SHP77 (cell line): ENCODE data around the gene MADD.

Source experiments
- DNase-seq, 2 experiments: peaks; one replicate each; lab custom pipeline; 2025; lab: John Stamatoyannopoulos, UW

Gene MADD

GRCh38 chr11:47251751-47252150 is 18.2 kb upstream of the MADD start:
- DNase-seq: no peak

GRCh38 chr11:47253660-47254059 is 16.3 kb upstream of the MADD start:
- DNase-seq: no peak

GRCh38 chr11:47254386-47254785 is 15.5 kb upstream of the MADD start:
- DNase-seq: no peak

- DNase-seq: no peak
These were observed 13.6 kb upstream of the MADD start for GRCh38 chr11:47256374-47256773.

GRCh38 chr11:47257177-47257516 is 12.8 kb upstream of the MADD start:
- DNase-seq: no peak

- DNase-seq: peak; percentile 32 to 49
These were observed 12.2 kb upstream of the MADD start, which contains the start of gene NR1H3 for GRCh38 chr11:47257517-47258316. TSS of gene NR1H3 (plus strand) at chr11:47257996. CDS start at chr11:47259217, 1,221 bp downstream.

GRCh38 chr11:47258317-47258902 is 11.5 kb upstream of the MADD start:
- no peak for DNase-seq

- peak in 1 of 2 experiments; percentile 32 for DNase-seq
These were observed 10.5 kb upstream of the MADD start for GRCh38 chr11:47259232-47259977.

GRCh38 chr11:47260366-47260765 is 9.6 kb upstream of the MADD start:
- DNase-seq: no peak

- no peak for DNase-seq
These were observed 8.6 kb upstream of the MADD start for GRCh38 chr11:47261291-47261800.

- no peak for DNase-seq
These were observed 5.8 kb upstream of the MADD start for GRCh38 chr11:47264119-47264518.

GRCh38 chr11:47264521-47264920 is 5.4 kb upstream of the MADD start:
- no peak for DNase-seq

- no peak for DNase-seq
These were observed 2.1 kb upstream of the MADD start for GRCh38 chr11:47267876-47268275.

- no peak for DNase-seq
These were observed 1.4 kb upstream of the MADD start for GRCh38 chr11:47268448-47269001.

GRCh38 chr11:47269002-47269828 is 718 bp upstream of the MADD start:
- DNase-seq: peak; percentile 88

- DNase-seq: peak; percentile 36 to 51
These were observed 668 bp downstream of the MADD start for GRCh38 chr11:47270331-47271271.

- no peak for DNase-seq
These were observed 1.4 kb downstream of the MADD start for GRCh38 chr11:47271328-47271727.

- DNase-seq: peak; percentile 53 to 75
These were observed 2.2 kb downstream of the MADD start for GRCh38 chr11:47271961-47272661.

GRCh38 chr11:47272706-47273105 is 2.8 kb downstream of the MADD start:
- no peak for DNase-seq
